DND-41 (cell line): ENCODE results near the gene ERP27.

Experiments
- EZH2 ChIP-seq: IDR thresholded peaks from 3 replicates; pipeline ENCODE4 v1.6.1; 2012; ENCODE audit warnings: borderline replicate concordance, low read depth, mild to moderate bottlenecking, moderate library complexity, low read length, inconsistent platforms; ENCODE audit not compliant: severe bottlenecking
- TF ChIP-seq, protein P1 (sequence below): IDR thresholded peaks from 2 replicates; pipeline ENCODE4 v1.5.1; 2012; ENCODE audit warnings: borderline replicate concordance, low read length, moderate library complexity, mild to moderate bottlenecking; ENCODE audit not compliant: poor library complexity, severe bottlenecking; ENCODE audit errors: extremely low read depth

DNA sequence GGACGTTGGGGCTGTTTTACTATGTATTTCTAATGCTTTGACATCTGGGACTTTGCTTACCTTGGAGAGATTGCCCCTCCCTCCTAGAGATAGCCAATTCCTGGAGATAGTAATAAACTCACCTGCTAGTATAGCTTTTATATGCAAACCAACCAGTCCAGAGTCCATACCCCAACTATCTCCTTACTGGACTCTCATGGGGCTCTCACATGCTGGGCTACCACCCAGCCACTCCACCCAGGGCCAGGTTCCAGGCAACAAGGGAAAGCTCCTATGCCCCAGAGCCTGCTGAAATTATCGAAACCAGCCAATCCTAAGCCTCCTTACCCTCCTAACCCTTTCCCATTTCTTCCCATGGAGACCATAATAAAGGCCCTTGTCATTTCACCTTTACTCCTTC lies 27.2 kb downstream of the ERP27 start:
- TF ChIP-seq, protein P1, sequence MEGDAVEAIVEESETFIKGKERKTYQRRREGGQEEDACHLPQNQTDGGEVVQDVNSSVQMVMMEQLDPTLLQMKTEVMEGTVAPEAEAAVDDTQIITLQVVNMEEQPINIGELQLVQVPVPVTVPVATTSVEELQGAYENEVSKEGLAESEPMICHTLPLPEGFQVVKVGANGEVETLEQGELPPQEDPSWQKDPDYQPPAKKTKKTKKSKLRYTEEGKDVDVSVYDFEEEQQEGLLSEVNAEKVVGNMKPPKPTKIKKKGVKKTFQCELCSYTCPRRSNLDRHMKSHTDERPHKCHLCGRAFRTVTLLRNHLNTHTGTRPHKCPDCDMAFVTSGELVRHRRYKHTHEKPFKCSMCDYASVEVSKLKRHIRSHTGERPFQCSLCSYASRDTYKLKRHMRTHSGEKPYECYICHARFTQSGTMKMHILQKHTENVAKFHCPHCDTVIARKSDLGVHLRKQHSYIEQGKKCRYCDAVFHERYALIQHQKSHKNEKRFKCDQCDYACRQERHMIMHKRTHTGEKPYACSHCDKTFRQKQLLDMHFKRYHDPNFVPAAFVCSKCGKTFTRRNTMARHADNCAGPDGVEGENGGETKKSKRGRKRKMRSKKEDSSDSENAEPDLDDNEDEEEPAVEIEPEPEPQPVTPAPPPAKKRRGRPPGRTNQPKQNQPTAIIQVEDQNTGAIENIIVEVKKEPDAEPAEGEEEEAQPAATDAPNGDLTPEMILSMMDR, result no peak
- no peak for TF ChIP-seq EZH2
